ENCODE data around the gene RLF.

- TF ChIP-seq CTCF (IDR thresholded peaks at IDR 0.05; ENCODE audit: borderline replicate concordance, extremely low read depth, low read length, poor library complexity, severe bottlenecking): no peak
- no peak for TF ChIP-seq EZH2 (IDR thresholded peaks at IDR 0.05; ENCODE audit: borderline replicate concordance, low read depth, low read length, severe bottlenecking)
Measured at GRCh38 chr1:40167317-40167716, 6.1 kb downstream of the RLF start.

Data from DND-41 (cell line).